Erythroblast (primary cell): ENCODE results near the gene ARHGEF6.

Source experiments
- GATA1 ChIP-seq: IDR thresholded peaks from 2 replicates; pipeline ENCODE4 v1.6.1; 2011; ENCODE audit warnings: low read depth, mild to moderate bottlenecking, control low read depth, low read length, moderate library complexity
- POLR2A ChIP-seq: IDR thresholded peaks from 2 replicates; pipeline ENCODE4 v1.6.1; 2011; ENCODE audit warnings: mild to moderate bottlenecking, low read length

DNA sequence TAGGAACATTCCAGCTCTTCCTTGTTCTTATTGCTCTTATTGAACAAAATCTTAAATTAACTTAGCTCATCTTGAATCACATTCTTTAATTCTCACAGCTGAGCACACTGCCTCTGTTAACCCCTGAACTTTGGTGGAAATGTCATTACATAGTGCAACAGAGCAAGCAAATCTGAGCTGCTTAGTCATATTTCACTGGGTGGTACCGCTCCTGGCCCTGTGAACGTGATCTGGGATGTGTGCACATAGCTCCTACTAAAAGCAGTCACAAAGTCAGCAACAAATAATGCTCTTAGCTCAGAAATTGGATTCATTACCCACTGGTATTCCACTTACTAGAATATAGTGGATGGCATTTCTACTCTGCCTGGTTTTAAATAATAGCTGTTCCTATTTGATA is 27.9 kb downstream of the ARHGEF6 start:
- TF ChIP-seq POLR2A (no peak), GATA1 (no peak)
